ENCODE results near the gene ZNF229. TPM values are rescaled to one million over a fixed set of nuclear protein-coding genes. Genes with fewer than 3 reads are reported as not detected.
"Not testable (repeated sequence)": the region's sequence is repeated elsewhere in the genome, so short reads cannot be mapped to it uniquely, and the experiment has no call there.

Gene ZNF229
- total RNA-seq (1 to 10 TPM; 7.0 to 7.8 (median 7.2) TPM), polyA plus RNA-seq (3.3 TPM)
- long read RNA-seq, donor 1, full-length matches to known transcripts = 5 of 7 reads
- long read RNA-seq, donor 1, partial matches to known transcripts = 0 of 7 reads
- long read RNA-seq, donor 1, other reads (novel, unspliced or antisense) = 2 of 7 reads
- long read RNA-seq, donor 2, full-length matches to known transcripts = 1 of 3 reads
- long read RNA-seq, donor 2, partial matches to known transcripts = 0 of 3 reads
- long read RNA-seq, donor 2, other reads (novel, unspliced or antisense) = 2 of 3 reads
- long read RNA-seq, donor 3, full-length matches to known transcripts = 13 of 17 reads
- long read RNA-seq, donor 3, partial matches to known transcripts = 1 of 17 reads
- long read RNA-seq, donor 3, other reads (novel, unspliced or antisense) = 3 of 17 reads
- long read RNA-seq, donor 4, partial matches to known transcripts = 1 of 4 reads
- long read RNA-seq, donor 4, other reads (novel, unspliced or antisense) = 3 of 4 reads

DNA sequence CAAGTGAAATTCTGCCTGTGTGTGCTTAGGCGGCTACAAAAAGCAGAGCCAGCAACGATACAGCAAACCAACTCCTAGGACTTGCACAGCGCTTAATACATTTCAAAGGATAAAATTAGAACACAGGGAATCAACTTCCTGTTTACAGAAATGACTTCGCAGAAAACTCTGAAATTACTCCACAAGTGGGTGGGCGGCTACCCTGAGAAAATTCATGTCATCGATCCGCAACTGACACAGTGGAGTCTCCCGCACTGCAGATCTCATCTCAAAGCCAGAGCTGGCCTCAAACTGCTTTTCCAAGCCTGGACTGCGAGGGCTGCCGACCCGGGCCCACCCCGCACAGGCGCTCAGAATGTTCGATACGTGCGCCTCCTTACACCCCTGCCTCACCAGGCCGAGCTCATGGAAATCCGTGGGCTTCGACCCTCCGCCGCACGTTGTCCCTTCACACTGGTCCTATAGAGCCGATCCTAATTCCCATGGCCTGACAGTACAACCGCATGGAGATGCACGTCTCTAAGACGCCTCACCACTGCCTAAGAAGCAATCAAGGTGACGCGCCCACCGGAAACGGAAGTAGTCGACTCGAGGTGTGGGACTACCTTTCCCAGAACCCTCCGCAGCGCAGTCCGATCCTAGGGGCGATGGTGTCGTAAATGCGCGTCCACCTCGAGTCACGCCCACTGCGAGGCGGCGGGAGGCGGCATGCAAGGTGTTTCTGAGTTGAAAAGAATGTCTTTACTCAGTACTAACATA, at the start of gene ZNF229:
Gene ZNF229, minus strand, starts transcription at position 557 of the 759 bp plus-strand sequence. CDS start 5,625 bp downstream, outside the sequence.
- intact Hi-C loops (cut with DNase I) = no loop called here
- ATAC-seq = peak; percentile 98 to 99
- H3K27me3 ChIP-seq (ENCODE audit: control insufficient read depth, insufficient read depth) = no peaks in the 10 kb centered on the region
- peak within 1 kb of the TSS; percentile 45 for H3K4me3 ChIP-seq (ENCODE audit: low read length)
- H3K4me1 ChIP-seq (ENCODE audit: control insufficient read depth, insufficient read depth, low read length) = peaks cover 3% of the 10 kb centered on the region
- peaks cover 7% of the 10 kb centered on the region for H3K9me3 ChIP-seq (ENCODE audit: control insufficient read depth, low read length)
- 2% methylated on average over 45 of the region's 45 CpGs for WGBS
- DNase-seq = peak; percentile 91 to 96 (median 94)
- no peak within 1 kb of the TSS for H3K27ac ChIP-seq (ENCODE audit: low read length)

DNA sequence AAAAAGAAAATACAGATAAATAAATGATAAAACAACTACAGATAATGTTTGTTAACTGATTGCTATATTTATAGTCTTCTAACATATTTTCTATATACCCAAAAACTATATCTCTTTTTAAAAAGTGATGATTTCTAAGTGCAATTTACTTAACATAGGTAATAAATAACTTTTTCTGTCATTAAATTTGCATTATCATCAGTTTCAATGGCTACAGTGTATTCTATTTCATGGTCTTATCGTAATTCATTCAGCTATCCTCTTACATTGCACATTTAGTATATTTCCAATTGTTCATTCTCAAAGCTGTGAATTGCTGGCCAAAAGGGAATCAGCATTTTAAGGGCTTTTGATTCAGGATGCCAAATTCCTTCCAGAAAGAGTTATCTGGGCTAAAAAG, 48.4 kb upstream of the ZNF229 start:
- no peak for ATAC-seq
- WGBS = 99% methylated on average over 1 of the region's 1 CpG
- peaks cover 9% of the 10 kb centered on the region for H3K4me1 ChIP-seq (ENCODE audit: control insufficient read depth, insufficient read depth, low read length)
- H3K27ac ChIP-seq (ENCODE audit: low read length) = no peak overlapping the region
- no peak for DNase-seq
- intact Hi-C loops (cut with DNase I) = no loop called here
- H3K27me3 ChIP-seq (ENCODE audit: control insufficient read depth, insufficient read depth) = no peaks in the 10 kb centered on the region
- H3K9me3 ChIP-seq (ENCODE audit: control insufficient read depth, low read length) = peaks cover 18% of the 10 kb centered on the region
- no peak overlapping the region for H3K4me3 ChIP-seq (ENCODE audit: low read length)

DNA sequence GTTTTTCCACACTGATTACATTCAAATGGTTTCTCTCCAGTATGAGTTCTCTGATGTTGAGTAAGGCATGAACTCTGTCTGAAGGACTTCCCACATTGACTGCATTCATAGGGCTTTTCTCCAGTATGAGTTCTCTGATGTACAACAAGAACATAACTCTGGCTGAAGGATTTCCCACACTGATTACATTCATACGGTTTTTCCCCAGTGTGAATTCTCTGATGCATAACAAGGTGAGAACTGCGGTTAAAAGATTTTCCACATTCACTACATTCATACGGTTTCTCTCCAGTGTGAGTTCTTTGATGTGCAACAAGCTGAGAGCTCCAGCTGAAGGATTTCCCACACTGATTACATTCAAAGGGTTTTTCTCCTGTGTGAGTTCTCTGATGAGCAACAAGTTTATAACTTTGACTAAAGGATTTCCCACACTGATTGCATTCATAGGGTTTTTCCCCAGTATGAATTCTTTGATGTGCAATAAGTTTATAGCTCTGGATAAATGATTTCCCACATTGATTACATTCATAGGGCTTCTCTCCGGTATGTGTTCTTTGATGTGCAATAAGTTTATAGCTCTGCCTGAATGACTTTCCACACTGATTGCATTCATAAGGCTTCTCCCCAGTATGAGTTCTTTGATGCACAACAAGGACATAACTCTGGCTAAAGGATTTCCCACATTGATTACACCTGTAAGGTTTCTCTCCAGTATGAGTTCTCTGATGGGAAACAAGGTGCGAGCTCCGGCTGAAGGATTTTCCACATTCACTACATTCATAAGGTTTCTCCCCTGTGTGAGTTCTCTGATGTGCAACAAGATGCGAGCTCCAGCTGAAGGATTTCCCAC, 28.5 kb upstream of the ZNF229 start:
- peaks cover 42% of the 10 kb centered on the region for H3K9me3 ChIP-seq (ENCODE audit: control insufficient read depth, low read length)
- no peaks in the 10 kb centered on the region for H3K4me1 ChIP-seq (ENCODE audit: control insufficient read depth, insufficient read depth, low read length)
- no peak for DNase-seq
- WGBS = 97% methylated on average over 7 of the region's 7 CpGs
- H3K4me3 ChIP-seq (ENCODE audit: low read length) = no peak overlapping the region
- intact Hi-C loops (cut with DNase I) = no loop called here
- H3K27ac ChIP-seq (ENCODE audit: low read length) = no peak overlapping the region
- no peak for ATAC-seq
- H3K27me3 ChIP-seq (ENCODE audit: control insufficient read depth, insufficient read depth) = no peaks in the 10 kb centered on the region

DNA sequence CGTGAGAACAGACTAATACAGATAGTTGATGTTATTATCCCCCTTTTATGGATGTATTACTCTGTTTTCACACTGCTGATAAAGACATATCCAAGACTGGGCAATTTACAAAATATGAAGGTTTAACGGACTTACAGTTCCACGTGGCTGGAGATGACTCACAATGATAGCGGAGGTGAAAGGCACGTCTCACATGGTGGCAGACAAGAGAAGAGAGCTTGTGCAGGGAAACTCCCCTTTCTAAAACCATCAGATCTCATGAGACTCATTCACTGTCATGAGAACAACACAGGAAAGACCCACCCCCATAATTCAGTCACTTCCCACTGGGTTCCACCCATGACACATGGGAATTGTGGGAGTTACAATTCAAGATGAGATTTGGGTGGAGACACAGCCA, 20.5 kb upstream of the ZNF229 start:
- DNase-seq; H3K4me3 ChIP-seq (ENCODE audit: low read length); ATAC-seq; H3K4me1 ChIP-seq (ENCODE audit: control insufficient read depth, insufficient read depth, low read length); intact Hi-C loops (cut with DNase I); H3K27me3 ChIP-seq (ENCODE audit: control insufficient read depth, insufficient read depth); H3K27ac ChIP-seq (ENCODE audit: low read length): not testable (repeated sequence)
- H3K9me3 ChIP-seq (ENCODE audit: control insufficient read depth, low read length) = peaks cover 32% of the 10 kb centered on the region
- 72% methylated on average over 5 of the region's 5 CpGs for WGBS

DNA sequence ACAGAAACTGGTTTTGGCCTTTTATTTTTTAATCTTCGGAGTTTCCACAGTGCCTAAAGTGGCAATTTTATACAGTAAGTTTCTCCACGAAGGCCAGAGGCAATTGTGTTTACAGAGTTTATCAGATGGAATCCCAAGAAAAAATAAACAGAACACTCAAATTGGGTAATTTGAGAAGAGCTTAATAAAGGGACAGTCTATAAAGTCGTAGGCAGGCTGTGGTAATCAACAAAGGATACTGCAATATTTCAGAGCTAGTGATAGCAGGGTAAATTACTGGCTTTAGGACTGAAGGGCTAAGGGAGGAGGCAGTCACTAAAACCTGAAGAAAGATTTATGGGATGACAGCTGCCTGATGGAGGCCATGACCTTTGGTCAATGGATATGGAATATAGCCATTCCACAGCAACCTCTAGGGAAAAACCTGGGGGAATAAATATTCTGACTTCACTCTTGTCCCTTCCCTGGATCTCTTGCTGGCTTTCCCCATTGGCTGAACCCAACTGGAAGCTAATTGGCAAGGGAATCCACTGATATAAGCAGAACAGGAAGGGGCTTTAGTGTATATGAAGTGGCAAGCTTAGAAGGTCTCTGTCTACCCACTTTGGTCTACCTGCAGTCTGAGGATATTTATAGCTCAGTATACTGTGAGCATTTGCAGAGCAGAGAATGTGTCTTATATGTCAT, 14.5 kb upstream of the ZNF229 start:
- 48% methylated on average over 3 of the region's 3 CpGs for WGBS
- H3K27ac ChIP-seq (ENCODE audit: low read length); DNase-seq; ATAC-seq; H3K9me3 ChIP-seq (ENCODE audit: control insufficient read depth, low read length); H3K27me3 ChIP-seq (ENCODE audit: control insufficient read depth, insufficient read depth); intact Hi-C loops (cut with DNase I); H3K4me3 ChIP-seq (ENCODE audit: low read length); H3K4me1 ChIP-seq (ENCODE audit: control insufficient read depth, insufficient read depth, low read length): not testable (repeated sequence)

DNA sequence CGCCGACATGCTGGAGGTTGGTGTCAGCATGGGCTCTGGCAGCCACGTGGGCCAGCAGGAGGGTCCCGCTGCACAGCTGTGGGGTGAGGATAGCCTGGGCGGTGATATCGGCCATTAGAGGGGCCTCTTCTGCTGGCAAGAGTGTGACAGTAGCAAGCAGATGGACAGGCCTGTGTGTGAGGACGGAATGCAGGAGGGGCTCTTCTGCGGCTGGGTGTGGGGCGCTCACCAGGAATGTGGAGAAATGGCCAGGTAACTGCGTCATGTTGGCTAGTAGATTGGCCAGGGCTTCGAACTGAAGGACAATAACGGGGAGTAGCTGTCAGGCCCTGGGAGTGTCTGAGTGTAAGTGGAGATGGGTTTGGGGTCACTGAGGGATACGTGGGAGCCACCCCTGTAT, 7.7 kb upstream of the ZNF229 start:
- H3K4me1 ChIP-seq (ENCODE audit: control insufficient read depth, insufficient read depth, low read length); H3K27ac ChIP-seq (ENCODE audit: low read length); intact Hi-C loops (cut with DNase I); H3K27me3 ChIP-seq (ENCODE audit: control insufficient read depth, insufficient read depth); H3K4me3 ChIP-seq (ENCODE audit: low read length); ATAC-seq; H3K9me3 ChIP-seq (ENCODE audit: control insufficient read depth, low read length): not testable (repeated sequence)
- 92% methylated on average over 12 of the region's 13 CpGs for WGBS
- DNase-seq = peak in 1 of 3 donors; percentile 15

DNA sequence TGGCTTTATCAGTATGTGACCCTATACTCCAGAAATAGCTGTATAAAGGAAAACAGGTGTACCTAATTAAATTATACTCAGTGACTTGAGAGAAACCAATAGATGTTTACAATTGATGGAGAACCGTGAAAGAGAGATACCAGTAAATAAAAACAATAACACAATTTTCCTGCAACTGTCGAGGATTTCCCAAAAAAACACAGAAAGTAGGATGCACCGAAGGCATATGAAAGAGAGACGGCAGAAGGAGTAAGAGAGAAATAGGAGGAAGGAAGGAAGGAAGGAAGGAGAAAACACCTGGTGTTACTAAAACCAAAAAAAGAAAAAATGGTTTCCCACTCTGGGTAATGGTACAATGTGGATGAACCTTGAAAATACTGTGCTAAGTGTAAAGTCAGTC, 6.8 kb upstream of the ZNF229 start:
- no peaks in the 10 kb centered on the region for H3K27me3 ChIP-seq (ENCODE audit: control insufficient read depth, insufficient read depth)
- no peak for ATAC-seq
- no peak overlapping the region for H3K27ac ChIP-seq (ENCODE audit: low read length)
- WGBS = 71% methylated on average over 4 of the region's 4 CpGs
- intact Hi-C loops (cut with DNase I) = no loop called here
- H3K4me3 ChIP-seq (ENCODE audit: low read length) = no peak overlapping the region
- no peak for DNase-seq
- H3K9me3 ChIP-seq (ENCODE audit: control insufficient read depth, low read length) = peaks cover 4% of the 10 kb centered on the region
- H3K4me1 ChIP-seq (ENCODE audit: control insufficient read depth, insufficient read depth, low read length) = no peaks in the 10 kb centered on the region

DNA sequence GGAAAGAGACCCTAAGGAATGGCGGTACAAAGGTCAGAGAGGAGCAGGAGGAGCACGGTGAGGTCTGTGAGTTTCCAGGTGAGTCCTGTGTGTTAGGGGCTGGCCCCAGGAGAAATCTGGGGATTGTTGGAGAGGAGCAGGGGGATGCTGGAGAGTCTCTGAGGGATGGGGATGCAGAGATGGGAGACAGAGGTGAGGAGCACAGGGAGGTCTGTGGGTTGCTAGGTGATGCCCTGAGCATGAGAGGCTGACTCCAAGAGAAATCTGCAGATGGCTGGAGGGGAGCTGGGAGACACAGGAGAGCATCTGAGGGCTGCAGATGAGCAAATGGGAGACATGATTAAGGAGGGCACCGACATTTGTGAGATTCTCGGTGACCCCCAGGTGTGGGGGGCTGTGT, 4.1 kb upstream of the ZNF229 start:
- no peaks in the 10 kb centered on the region for H3K27me3 ChIP-seq (ENCODE audit: control insufficient read depth, insufficient read depth)
- H3K4me1 ChIP-seq (ENCODE audit: control insufficient read depth, insufficient read depth, low read length) = peaks cover 3% of the 10 kb centered on the region
- intact Hi-C loops (cut with DNase I) = no loop called here
- 88% methylated on average over 4 of the region's 4 CpGs for WGBS
- H3K27ac ChIP-seq (ENCODE audit: low read length) = no peak overlapping the region
- ATAC-seq (no peak), DNase-seq (no peak)
- H3K9me3 ChIP-seq (ENCODE audit: control insufficient read depth, low read length) = peaks cover 3% of the 10 kb centered on the region
- no peak overlapping the region for H3K4me3 ChIP-seq (ENCODE audit: low read length)

DNA sequence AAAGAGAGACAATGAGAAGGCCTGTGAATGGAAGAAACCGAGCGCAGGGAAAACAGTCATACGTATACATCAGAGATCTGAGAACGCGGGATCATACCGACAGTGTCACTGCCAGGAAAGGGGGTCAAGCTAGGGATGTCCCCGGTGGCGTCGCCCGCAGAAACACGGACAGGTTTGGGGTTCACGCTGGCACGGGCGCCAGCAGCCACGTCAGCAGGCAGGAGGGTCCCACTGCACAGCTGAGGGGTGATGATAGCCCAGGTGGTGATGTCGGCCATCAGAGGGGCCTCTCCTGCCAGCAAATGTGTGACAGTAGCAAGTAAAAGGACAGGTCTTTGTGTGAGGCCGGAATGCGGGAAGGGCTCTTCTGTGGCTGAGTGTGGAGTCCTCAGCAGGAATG, 3.4 kb upstream of the ZNF229 start:
- WGBS = 92% methylated on average over 18 of the region's 18 CpGs
- peaks cover 2% of the 10 kb centered on the region for H3K9me3 ChIP-seq (ENCODE audit: control insufficient read depth, low read length)
- no peaks in the 10 kb centered on the region for H3K27me3 ChIP-seq (ENCODE audit: control insufficient read depth, insufficient read depth)

DNA sequence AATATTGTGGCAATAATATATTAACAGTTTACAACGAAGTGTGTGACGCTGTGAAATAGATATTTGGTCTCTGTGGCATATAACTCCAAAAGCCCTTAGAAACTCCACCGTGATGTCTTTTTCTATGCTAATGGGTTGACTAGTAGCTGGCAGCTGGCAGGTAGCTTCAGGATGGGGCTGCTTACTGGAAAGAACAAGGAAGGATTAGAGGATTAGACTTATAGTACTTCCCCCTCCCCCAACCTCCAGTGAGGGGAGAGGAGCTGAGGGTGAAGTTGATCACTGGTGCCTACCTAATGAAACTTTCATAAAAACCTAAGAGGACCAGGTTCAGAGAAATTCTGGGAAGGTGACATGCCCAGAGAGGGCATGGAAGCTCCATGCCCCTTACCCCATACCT, 9.8 kb downstream of the ZNF229 start:
- H3K27me3 ChIP-seq (ENCODE audit: control insufficient read depth, insufficient read depth) = no peaks in the 10 kb centered on the region
- peaks cover 9% of the 10 kb centered on the region for H3K9me3 ChIP-seq (ENCODE audit: control insufficient read depth, low read length)
- intact Hi-C loops (cut with DNase I) = no loop called here
- H3K27ac ChIP-seq (ENCODE audit: low read length) = no peak overlapping the region
- H3K4me1 ChIP-seq (ENCODE audit: control insufficient read depth, insufficient read depth, low read length) = no peaks in the 10 kb centered on the region
- 96% methylated on average over 3 of the region's 3 CpGs for WGBS
- H3K4me3 ChIP-seq (ENCODE audit: low read length) = no peak overlapping the region
- ATAC-seq (no peak), DNase-seq (no peak)

More for the DNA sequence above, 3.4 kb upstream of the ZNF229 start:
- ATAC-seq (no peak), DNase-seq (peak in 1 of 3 donors; percentile 35)
- intact Hi-C loops (cut with DNase I) = no loop called here
- Histone ChIP-seq H3K4me3 (ENCODE audit: low read length) (no peak overlapping the region), H3K27ac (ENCODE audit: low read length) (no peak overlapping the region), H3K4me1 (ENCODE audit: control insufficient read depth, insufficient read depth, low read length) (peaks cover 3% of the 10 kb centered on the region)
